PFSK-1 (cell line): ENCODE results near the gene GHR. TPM values are rescaled to one million over a fixed set of nuclear protein-coding genes. Genes with fewer than 3 reads are reported as not detected.

Experiments used
- FOXP2 ChIP-seq: optimal IDR thresholded peaks from 2 replicates; pipeline ENCODE3; 2011; ENCODE audit warnings: borderline replicate concordance, control low read depth, inconsistent platforms; ENCODE audit not compliant: insufficient read depth; ENCODE audit errors: extremely low read length, extremely low read depth
- POLR2AphosphoS5 ChIP-seq: IDR thresholded peaks from 2 replicates; pipeline ENCODE4 v1.6.1; 2012; ENCODE audit warnings: low read depth, mild to moderate bottlenecking, control low read depth, low read length, moderate library complexity
- REST ChIP-seq, 2 experiments: IDR thresholded peaks; 2 replicates each; pipeline versions ENCODE4 v1.6.1 to v1.8.0; 2011 to 2012; ENCODE audit warnings: low read depth in 2 of 2, low read length in 2 of 2, control low read depth in 1 of 2, inconsistent platforms in 1 of 2, mild to moderate bottlenecking in 1 of 2, moderate library complexity in 1 of 2; ENCODE audit not compliant: insufficient read depth in 1 of 2
- SIN3A ChIP-seq: IDR thresholded peaks from 2 replicates; pipeline ENCODE4 v1.6.1; 2012; ENCODE audit warnings: mild to moderate bottlenecking, low read length, moderate library complexity, borderline replicate concordance; ENCODE audit not compliant: insufficient read depth
- TAF1 ChIP-seq: IDR thresholded peaks from 2 replicates; pipeline ENCODE4 v1.6.1; 2012; ENCODE audit warnings: low read length, control low read depth, borderline replicate concordance; ENCODE audit not compliant: insufficient read depth
- polyA plus RNA-seq: library from polyadenylated mRNA; unstranded; fragments of >200 nt; gene quantifications from one replicate; pipeline ENCODE4 v1.2.1, GENCODE V29; 2012; ENCODE audit warnings: low read depth, missing spikeins; ENCODE audit not compliant: insufficient read length

GHR gene
- not detected for polyA plus RNA-seq

- TF ChIP-seq SIN3A: no peak
- no peak for TF ChIP-seq TAF1
- no peak for TF ChIP-seq POLR2AphosphoS5
- no peak for TF ChIP-seq FOXP2
- TF ChIP-seq REST (IDR thresholded peaks at IDR 0.05; ENCODE audit: insufficient read depth in 1 of 2, low read depth in 2 of 2, low read length in 2 of 2): no peak
Measured at GRCh38 chr5:42423285-42424165, at the start of gene GHR. Gene GHR (plus strand): TSS chr5:42423439. CDS start chr5:42565875, 142,436 bp downstream.

GRCh38 chr5:42374679-42375273, 48.5 kb upstream of the GHR start:
- TF ChIP-seq FOXP2: no peak
- no peak for TF ChIP-seq REST (IDR thresholded peaks at IDR 0.05; ENCODE audit: insufficient read depth in 1 of 2, low read depth in 2 of 2, low read length in 2 of 2)
- TF ChIP-seq POLR2AphosphoS5: no peak
- TF ChIP-seq TAF1: no peak
- TF ChIP-seq SIN3A: no peak

GRCh38 chr5:42377496-42377895, 45.7 kb upstream of the GHR start:
- no peak for TF ChIP-seq POLR2AphosphoS5

- no peak for TF ChIP-seq POLR2AphosphoS5
- TF ChIP-seq TAF1: no peak
- no peak for TF ChIP-seq SIN3A
- TF ChIP-seq FOXP2: no peak
- no peak for TF ChIP-seq REST (IDR thresholded peaks at IDR 0.05; ENCODE audit: insufficient read depth in 1 of 2, low read depth in 2 of 2, low read length in 2 of 2)
Measured at GRCh38 chr5:42381973-42382372, 41.3 kb upstream of the GHR start.

- no peak for TF ChIP-seq REST (IDR thresholded peaks at IDR 0.05; ENCODE audit: insufficient read depth in 1 of 2, low read depth in 2 of 2, low read length in 2 of 2)
Measured at GRCh38 chr5:42387563-42387962, 35.7 kb upstream of the GHR start.
